Endothelial cell of umbilical vein (primary cell): ENCODE data around the gene NUB1.

Experiments
- CTCF ChIP-seq, 2 donors: IDR thresholded peaks; 1 replicate in 1 of 2; 2 replicates in 1 of 2; pipeline ENCODE4 v1.5.1; 2011; ENCODE audit warnings: low read length in 2 of 2, mild to moderate bottlenecking in 2 of 2, moderate library complexity in 2 of 2, control low read depth in 1 of 2, inconsistent platforms in 1 of 2, low read depth in 1 of 2; ENCODE audit not compliant: insufficient read depth in 1 of 2; ENCODE audit errors: extremely low read depth in 1 of 2
- EZH2 ChIP-seq: IDR thresholded peaks from 2 replicates; pipeline ENCODE4 v1.6.1; 2012; ENCODE audit warnings: borderline replicate concordance, low read depth, mild to moderate bottlenecking, moderate library complexity, low read length, inconsistent platforms; ENCODE audit not compliant: severe bottlenecking
- FOS ChIP-seq: IDR thresholded peaks from 2 replicates; pipeline ENCODE4 v1.6.1; 2011; ENCODE audit warnings: mild to moderate bottlenecking, low read length, moderate library complexity, borderline replicate concordance; ENCODE audit not compliant: insufficient read depth
- JUN ChIP-seq: IDR thresholded peaks from 2 replicates; pipeline ENCODE4 v1.6.1; 2011; ENCODE audit warnings: borderline replicate concordance, low read depth; ENCODE audit not compliant: insufficient read length, insufficient read depth
- MYC ChIP-seq: IDR thresholded peaks from one replicate; pipeline ENCODE4 v1.6.1; 2011; ENCODE audit warnings: mild to moderate bottlenecking, low read depth, low read length
- POLR2A ChIP-seq: IDR thresholded peaks from 2 replicates; pipeline ENCODE4 v1.6.1; 2012; ENCODE audit warnings: low read depth, mild to moderate bottlenecking, control low read depth, low read length
- POLR2AphosphoS5 ChIP-seq: IDR thresholded peaks from 2 replicates; pipeline ENCODE4 v1.6.1; 2012; ENCODE audit warnings: low read depth, mild to moderate bottlenecking, control low read depth, low read length, moderate library complexity; ENCODE audit not compliant: insufficient read depth
- TF ChIP-seq, protein P1 (sequence below): IDR thresholded peaks from 2 replicates; pipeline ENCODE4 v1.6.1; 2011; ENCODE audit not compliant: insufficient read depth, insufficient read length

DNA sequence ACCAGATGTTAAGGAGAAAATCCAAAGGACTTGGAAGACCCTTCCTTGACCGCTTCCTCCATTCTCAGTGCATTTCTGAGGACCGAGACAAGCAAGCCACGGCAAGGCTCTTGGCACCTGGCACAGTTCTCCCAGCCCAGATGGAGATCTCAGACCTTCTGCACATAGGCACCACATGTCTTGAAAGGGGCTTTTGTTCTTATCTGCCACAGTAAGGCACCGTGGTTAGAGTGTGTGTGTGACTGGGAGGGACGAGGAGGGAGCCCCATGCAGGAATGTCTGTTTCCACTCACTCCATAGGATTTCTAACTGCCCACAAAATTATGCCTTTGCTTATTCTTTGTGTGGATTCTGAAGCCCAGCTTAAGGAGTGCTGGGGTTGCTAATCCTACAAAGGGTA lies 78.5 kb downstream of the NUB1 start:
- no peak for TF ChIP-seq EZH2
- no peak for TF ChIP-seq CTCF (IDR thresholded peaks at IDR 0.05; ENCODE audit: extremely low read depth in 1 of 2, insufficient read depth in 1 of 2, low read depth in 1 of 2, low read length in 2 of 2)
- TF ChIP-seq POLR2AphosphoS5 = no peak
- TF ChIP-seq JUN = no peak
- no peak for TF ChIP-seq POLR2A
- TF ChIP-seq, protein P1, sequence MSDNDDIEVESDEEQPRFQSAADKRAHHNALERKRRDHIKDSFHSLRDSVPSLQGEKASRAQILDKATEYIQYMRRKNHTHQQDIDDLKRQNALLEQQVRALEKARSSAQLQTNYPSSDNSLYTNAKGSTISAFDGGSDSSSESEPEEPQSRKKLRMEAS = no peak
- TF ChIP-seq MYC = no peak
- no peak for TF ChIP-seq FOS
